Stomach (tissue), 4 donors: ENCODE results near the gene CNTNAP4.

Source experiments
- EP300 ChIP-seq: sonication (generic); formaldehyde crosslinking; IDR thresholded peaks from one replicate; pipeline ENCODE4 v1.6.1; 2017; ENCODE audit warnings: antibody characterized with exemption
- POLR2A ChIP-seq, 4 donors: fragments of 450-650 bp; IDR thresholded peaks; one replicate each; pipeline ENCODE4 v1.6.1; 2016; ENCODE audit warnings: antibody characterized with exemption in 4 of 4, control low read depth in 2 of 4, mild to moderate bottlenecking in 1 of 4, moderate library complexity in 1 of 4
- POLR2AphosphoS5 ChIP-seq, 3 donors: sonication (generic); formaldehyde crosslinking; IDR thresholded peaks; one replicate each; pipeline ENCODE4 v1.6.1; 2016; ENCODE audit warnings: antibody characterized with exemption in 3 of 3
- TF ChIP-seq, protein P1 (sequence below), 7 experiments: fragments of 450-650 bp in 4 of 7; fragments of 200-600 bp in 3 of 7; sonication (generic) in 3 of 7; IDR thresholded peaks; one replicate each; pipeline ENCODE4 v1.5.1; 2016 to 2019; ENCODE audit warnings: antibody characterized with exemption in 7 of 7, control low read depth in 2 of 7, mild to moderate bottlenecking in 1 of 7

DNA sequence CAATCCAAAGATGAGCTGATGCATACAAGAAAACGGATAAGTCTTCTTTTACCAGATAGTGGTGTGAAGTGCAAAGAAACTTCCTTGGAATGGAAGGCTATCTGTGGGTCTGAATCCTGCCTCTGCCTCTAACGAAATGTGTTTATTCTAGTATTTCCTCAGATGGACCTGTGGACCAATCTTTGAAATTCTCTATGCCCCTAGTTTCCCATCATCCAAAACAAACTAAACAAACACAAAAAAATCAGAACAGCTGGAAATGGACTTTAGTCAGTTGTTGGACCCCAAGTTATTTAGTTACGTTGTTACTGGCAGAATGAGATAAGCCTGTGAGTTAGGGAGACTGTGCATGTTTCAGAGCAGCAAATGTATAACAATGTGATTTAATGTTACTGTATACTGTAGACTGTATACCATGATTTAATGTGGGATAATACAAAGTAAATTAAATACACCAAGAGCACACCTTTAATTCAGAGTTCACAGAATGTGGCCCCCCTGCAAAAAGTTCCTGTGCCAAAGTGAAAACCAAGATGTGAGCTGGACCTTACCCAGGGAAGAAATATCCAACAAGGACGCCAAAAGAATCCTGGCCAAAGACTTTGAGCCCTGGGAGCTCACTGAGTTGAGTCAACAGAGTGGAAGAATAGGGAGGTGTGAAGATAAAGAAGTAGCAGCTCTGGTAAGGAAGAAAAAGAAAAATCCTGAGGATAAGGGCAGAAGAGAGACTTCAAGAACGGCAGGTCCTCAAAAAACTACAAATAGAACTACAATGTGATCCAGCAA, 255.2 kb downstream of the CNTNAP4 start:
- TF ChIP-seq, protein P1, sequence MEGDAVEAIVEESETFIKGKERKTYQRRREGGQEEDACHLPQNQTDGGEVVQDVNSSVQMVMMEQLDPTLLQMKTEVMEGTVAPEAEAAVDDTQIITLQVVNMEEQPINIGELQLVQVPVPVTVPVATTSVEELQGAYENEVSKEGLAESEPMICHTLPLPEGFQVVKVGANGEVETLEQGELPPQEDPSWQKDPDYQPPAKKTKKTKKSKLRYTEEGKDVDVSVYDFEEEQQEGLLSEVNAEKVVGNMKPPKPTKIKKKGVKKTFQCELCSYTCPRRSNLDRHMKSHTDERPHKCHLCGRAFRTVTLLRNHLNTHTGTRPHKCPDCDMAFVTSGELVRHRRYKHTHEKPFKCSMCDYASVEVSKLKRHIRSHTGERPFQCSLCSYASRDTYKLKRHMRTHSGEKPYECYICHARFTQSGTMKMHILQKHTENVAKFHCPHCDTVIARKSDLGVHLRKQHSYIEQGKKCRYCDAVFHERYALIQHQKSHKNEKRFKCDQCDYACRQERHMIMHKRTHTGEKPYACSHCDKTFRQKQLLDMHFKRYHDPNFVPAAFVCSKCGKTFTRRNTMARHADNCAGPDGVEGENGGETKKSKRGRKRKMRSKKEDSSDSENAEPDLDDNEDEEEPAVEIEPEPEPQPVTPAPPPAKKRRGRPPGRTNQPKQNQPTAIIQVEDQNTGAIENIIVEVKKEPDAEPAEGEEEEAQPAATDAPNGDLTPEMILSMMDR (IDR thresholded peaks at IDR 0.05), result no peak
- TF ChIP-seq EP300, result no peak
- TF ChIP-seq POLR2A (IDR thresholded peaks at IDR 0.05), result no peak
- TF ChIP-seq POLR2AphosphoS5 (IDR thresholded peaks at IDR 0.05), result no peak
